ENCODE results near the gene STAT3. TPM values are rescaled to one million over a fixed set of nuclear protein-coding genes. Genes with fewer than 3 reads are reported as not detected.

STAT3 gene
- total and polyA plus RNA-seq, 9 of the 15 experiments (the other 6 are each of a cell fraction or from before 2014, with no cell fraction given), result 90.0 to 179 (median 114) TPM

DNA sequence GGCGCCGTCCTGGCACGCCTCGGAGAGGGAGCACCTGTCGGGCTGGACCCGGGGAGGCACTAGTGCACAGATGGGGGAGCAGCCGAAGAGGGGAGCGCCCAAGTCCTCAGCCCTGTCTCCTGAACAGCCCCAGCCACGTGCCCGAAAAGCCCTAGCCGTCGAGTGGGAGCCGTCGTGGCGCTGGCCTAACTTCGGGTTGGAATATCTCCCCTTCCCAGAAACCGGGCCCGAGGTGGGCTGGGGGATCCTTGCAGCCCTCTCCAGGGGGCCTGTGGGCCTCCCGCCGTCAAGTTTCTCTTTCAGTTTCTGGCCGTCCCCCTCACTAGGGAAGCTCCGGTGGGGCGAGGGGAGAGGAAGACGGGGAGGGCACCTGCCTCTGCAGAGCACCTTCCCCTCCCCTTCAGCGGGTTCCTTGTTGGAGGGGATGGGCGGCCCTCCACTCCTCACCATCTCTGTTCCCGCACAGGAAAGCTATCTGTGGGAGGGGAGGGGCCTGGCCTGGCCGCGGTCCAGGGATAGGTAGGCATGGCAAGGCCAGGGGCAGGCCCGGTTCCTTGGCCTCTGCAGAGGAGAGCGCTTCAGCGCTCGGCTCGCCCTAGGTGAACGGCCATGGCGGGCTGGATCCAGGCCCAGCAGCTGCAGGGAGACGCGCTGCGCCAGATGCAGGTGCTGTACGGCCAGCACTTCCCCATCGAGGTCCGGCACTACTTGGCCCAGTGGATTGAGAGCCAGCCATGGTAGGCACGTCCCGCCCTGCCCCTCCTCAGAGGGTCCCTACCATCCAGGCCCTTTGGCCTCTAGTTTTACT, 99.2 kb downstream of the STAT3 start (continued):
- TF ChIP-seq NUFIP1 (IDR thresholded peaks at IDR 0.05; ENCODE audit: partially characterized antibody) (no peak), SP2 (IDR thresholded peaks at IDR 0.05; ENCODE audit: extremely low read depth, low read depth, low read length, poor library complexity, severe bottlenecking) (no peak), SMARCA4 (IDR thresholded peaks at IDR 0.05) (no peak), NCOA4 (IDR thresholded peaks at IDR 0.05; ENCODE audit: partially characterized antibody) (no peak), ADNP (tag; IDR thresholded peaks at IDR 0.05) (no peak), HNRNPL (IDR thresholded peaks at IDR 0.05; ENCODE audit: low read depth, low read length) (no peak), ESRRA (IDR thresholded peaks at IDR 0.05; ENCODE audit: borderline replicate concordance, low read depth) (no peak), NR3C1 (CRISPR knock-in tag; IDR thresholded peaks at IDR 0.05) (0 out of 2 replicates have a peak, but pooled peaks have one; percentile 59), ZNF41 (CRISPR knock-in tag; conservative IDR thresholded peaks at IDR 0.05) (no peak), KLF16 (IDR thresholded peaks at IDR 0.05) (no peak), ILF3 (IDR thresholded peaks at IDR 0.05; ENCODE audit: borderline replicate concordance) (no peak), L3MBTL2 (IDR thresholded peaks at IDR 0.05) (peak; percentile 88), MAFG (tag; conservative IDR thresholded peaks at IDR 0.05) (no peak), ZNF197 (CRISPR knock-in tag; IDR thresholded peaks at IDR 0.05; ENCODE audit: low read depth) (no peak), ZNF3 (CRISPR knock-in tag; IDR thresholded peaks at IDR 0.05) (no peak), LCOR (CRISPR knock-in tag; IDR thresholded peaks at IDR 0.05) (no peak), XRCC5 (IDR thresholded peaks at IDR 0.05; ENCODE audit: low read depth, low read length) (no peak), CXXC5 (CRISPR knock-in tag; IDR thresholded peaks at IDR 0.05) (no peak)
- TF ChIP-seq, protein P1, sequence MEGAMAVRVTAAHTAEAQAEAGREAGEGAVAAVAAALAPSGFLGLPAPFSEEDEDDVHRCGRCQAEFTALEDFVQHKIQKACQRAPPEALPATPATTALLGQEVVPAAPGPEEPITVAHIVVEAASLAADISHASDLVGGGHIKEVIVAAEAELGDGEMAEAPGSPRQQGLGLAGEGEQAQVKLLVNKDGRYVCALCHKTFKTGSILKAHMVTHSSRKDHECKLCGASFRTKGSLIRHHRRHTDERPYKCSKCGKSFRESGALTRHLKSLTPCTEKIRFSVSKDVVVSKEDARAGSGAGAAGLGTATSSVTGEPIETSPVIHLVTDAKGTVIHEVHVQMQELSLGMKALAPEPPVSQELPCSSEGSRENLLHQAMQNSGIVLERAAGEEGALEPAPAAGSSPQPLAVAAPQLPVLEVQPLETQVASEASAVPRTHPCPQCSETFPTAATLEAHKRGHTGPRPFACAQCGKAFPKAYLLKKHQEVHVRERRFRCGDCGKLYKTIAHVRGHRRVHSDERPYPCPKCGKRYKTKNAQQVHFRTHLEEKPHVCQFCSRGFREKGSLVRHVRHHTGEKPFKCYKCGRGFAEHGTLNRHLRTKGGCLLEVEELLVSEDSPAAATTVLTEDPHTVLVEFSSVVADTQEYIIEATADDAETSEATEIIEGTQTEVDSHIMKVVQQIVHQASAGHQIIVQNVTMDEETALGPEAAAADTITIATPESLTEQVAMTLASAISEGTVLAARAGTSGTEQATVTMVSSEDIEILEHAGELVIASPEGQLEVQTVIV (CRISPR knock-in tag; IDR thresholded peaks at IDR 0.05; ENCODE audit: borderline replicate concordance), result no peak
- TF ChIP-seq, protein P2, sequence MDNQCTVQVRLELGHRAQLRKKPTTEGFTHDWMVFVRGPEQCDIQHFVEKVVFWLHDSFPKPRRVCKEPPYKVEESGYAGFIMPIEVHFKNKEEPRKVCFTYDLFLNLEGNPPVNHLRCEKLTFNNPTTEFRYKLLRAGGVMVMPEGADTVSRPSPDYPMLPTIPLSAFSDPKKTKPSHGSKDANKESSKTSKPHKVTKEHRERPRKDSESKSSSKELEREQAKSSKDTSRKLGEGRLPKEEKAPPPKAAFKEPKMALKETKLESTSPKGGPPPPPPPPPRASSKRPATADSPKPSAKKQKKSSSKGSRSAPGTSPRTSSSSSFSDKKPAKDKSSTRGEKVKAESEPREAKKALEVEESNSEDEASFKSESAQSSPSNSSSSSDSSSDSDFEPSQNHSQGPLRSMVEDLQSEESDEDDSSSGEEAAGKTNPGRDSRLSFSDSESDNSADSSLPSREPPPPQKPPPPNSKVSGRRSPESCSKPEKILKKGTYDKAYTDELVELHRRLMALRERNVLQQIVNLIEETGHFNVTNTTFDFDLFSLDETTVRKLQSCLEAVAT (IDR thresholded peaks at IDR 0.05), result peak; percentile 22 to 68; a peak in 3 of 4 replicates
- TF ChIP-seq, protein P3, sequence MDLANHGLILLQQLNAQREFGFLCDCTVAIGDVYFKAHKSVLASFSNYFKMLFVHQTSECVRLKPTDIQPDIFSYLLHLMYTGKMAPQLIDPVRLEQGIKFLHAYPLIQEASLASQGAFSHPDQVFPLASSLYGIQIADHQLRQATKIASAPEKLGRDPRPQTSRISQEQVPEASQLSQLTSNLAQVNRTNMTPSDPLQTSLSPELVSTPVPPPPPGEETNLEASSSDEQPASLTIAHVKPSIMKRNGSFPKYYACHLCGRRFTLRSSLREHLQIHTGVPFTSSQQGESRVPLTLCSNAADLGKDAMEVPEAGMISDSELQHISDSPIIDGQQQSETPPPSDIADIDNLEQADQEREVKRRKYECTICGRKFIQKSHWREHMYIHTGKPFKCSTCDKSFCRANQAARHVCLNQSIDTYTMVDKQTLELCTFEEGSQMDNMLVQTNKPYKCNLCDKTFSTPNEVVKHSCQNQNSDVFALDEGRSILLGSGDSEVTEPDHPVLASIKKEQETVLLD (IDR thresholded peaks at IDR 0.05), result no peak
- TF ChIP-seq, protein P4, sequence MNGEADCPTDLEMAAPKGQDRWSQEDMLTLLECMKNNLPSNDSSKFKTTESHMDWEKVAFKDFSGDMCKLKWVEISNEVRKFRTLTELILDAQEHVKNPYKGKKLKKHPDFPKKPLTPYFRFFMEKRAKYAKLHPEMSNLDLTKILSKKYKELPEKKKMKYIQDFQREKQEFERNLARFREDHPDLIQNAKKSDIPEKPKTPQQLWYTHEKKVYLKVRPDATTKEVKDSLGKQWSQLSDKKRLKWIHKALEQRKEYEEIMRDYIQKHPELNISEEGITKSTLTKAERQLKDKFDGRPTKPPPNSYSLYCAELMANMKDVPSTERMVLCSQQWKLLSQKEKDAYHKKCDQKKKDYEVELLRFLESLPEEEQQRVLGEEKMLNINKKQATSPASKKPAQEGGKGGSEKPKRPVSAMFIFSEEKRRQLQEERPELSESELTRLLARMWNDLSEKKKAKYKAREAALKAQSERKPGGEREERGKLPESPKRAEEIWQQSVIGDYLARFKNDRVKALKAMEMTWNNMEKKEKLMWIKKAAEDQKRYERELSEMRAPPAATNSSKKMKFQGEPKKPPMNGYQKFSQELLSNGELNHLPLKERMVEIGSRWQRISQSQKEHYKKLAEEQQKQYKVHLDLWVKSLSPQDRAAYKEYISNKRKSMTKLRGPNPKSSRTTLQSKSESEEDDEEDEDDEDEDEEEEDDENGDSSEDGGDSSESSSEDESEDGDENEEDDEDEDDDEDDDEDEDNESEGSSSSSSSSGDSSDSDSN (IDR thresholded peaks at IDR 0.05; ENCODE audit: borderline replicate concordance in 1 of 2, low read depth in 2 of 2, low read length in 2 of 2), result peak in 1 of 2 experiments; percentile 62; a peak in 3 of 4 replicates
